ENCODE measurements around the gene ARHGAP9.

DNA sequence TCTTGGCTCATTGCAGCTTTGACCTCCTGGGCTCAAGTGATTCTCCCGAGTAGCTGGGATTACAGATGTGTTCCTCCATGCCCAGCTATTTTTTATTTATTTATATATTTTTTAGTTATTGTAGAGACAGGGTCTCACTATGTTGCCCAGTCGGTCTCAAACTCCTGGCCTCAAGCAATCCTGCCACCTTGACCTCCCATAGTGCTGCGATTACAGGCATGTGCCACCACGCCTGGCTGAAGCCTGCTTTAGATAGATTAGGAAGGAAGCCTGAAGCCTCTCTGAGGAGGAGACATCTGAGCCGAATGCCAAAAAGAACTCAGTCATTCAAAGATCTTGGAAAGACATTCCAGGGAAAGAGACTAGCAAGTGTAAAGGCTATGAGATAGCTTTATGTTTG is 34.9 kb downstream of the ARHGAP9 start:
- TF ChIP-seq, protein P1, sequence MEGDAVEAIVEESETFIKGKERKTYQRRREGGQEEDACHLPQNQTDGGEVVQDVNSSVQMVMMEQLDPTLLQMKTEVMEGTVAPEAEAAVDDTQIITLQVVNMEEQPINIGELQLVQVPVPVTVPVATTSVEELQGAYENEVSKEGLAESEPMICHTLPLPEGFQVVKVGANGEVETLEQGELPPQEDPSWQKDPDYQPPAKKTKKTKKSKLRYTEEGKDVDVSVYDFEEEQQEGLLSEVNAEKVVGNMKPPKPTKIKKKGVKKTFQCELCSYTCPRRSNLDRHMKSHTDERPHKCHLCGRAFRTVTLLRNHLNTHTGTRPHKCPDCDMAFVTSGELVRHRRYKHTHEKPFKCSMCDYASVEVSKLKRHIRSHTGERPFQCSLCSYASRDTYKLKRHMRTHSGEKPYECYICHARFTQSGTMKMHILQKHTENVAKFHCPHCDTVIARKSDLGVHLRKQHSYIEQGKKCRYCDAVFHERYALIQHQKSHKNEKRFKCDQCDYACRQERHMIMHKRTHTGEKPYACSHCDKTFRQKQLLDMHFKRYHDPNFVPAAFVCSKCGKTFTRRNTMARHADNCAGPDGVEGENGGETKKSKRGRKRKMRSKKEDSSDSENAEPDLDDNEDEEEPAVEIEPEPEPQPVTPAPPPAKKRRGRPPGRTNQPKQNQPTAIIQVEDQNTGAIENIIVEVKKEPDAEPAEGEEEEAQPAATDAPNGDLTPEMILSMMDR (IDR thresholded peaks at IDR 0.05) = no peak
- TF ChIP-seq POLR2A (IDR thresholded peaks at IDR 0.05) = no peak
